PC-3 (cell line): ENCODE data around the gene MTRFR.

Source experiments
- CTCF ChIP-seq: fragments of 300-600 bp; sonication (generic); conservative IDR thresholded peaks from 2 replicates; pipeline ENCODE4 v1.5.1; 2017; ENCODE audit warnings: antibody characterized with exemption, low read depth, mild to moderate bottlenecking, low read length
- EZH2phosphoT487 ChIP-seq: fragments of 300-600 bp; sonication (generic); IDR thresholded peaks from 2 replicates; pipeline ENCODE4 v1.6.1; 2018; ENCODE audit warnings: mild to moderate bottlenecking, antibody characterized with exemption, low read length, borderline replicate concordance

GRCh38 chr12:123284669-123285068 lies 51.4 kb downstream of the MTRFR start:
- TF ChIP-seq CTCF (no peak), EZH2phosphoT487 (no peak)
